K562 (cell line): ENCODE measurements around the gene MINPP1. TPM values are rescaled to one million over a fixed set of nuclear protein-coding genes. Genes with fewer than 3 reads are reported as not detected.

Source experiments
- ATAC-seq: fragments of 200-7000 bp; cut with Tn5 transposase; 3 replicates; pipeline ENCODE4 v1.9.1; 2020; ENCODE audit warnings: moderate library complexity
- BruUV-seq: library from RNA; stranded (reverse); fragments of 400-500 nt; replicated peaks from 2 replicates; lab custom pipeline; 2021; lab: Mats Ljungman, UMichigan
- CTCF ChIA-PET: fragments of 300-600 bp; formaldehyde crosslinking; extraction: SDS; loops from one replicate; lab custom pipeline; 2021; ENCODE audit warnings: low intra/inter-chr PET ratio; lab: Yijun Ruan, JAX
- POLR2A ChIA-PET: fragments of 300-600, 350-650 bp; sonication (Branson Sonifier 250); formaldehyde crosslinking; extraction: SDS; loops from one replicate; lab custom pipeline; 2021; ENCODE audit warnings: antibody characterized with exemption, inconsistent platforms; lab: Yijun Ruan, JAX
- DNase-seq, 4 experiments: peaks; one replicate each; pipeline versions ENCODE4 v3.0.0 to v3.0.0-alpha.2; 2011 to 2018; ENCODE audit warnings: low spot score in 3 of 4, mixed read lengths in 3 of 4; ENCODE audit errors: extremely low read depth in 1 of 4
- FAIRE-seq: peaks from 2 replicates; lab custom pipeline; 2011; peaks lifted over from hg19 to GRCh38; lab: Jason Lieb, UNC
- H2AFZ ChIP-seq: 2 replicates; pipeline ENCODE4 v1.6.0; 2011; ENCODE audit warnings: low read depth, low read length, control low read depth, inconsistent platforms
- H3K27ac ChIP-seq: fragments of 200-600 bp; 3 replicates; pipeline ENCODE4 v1.8.0; 2011; ENCODE audit warnings: low read depth, mild to moderate bottlenecking, control low read depth, inconsistent platforms, low read length, moderate library complexity, mixed read lengths; ENCODE audit errors: extremely low read depth
- H3K27me3 ChIP-seq, 2 experiments: fragments of 300-600 bp in 1 of 2; 2 replicates in 1 of 2; 3 replicates in 1 of 2; pipeline versions ENCODE4 v1.6.0 to v1.8.0; 2011; ENCODE audit warnings: inconsistent platforms in 2 of 2, low read length in 2 of 2, mild to moderate bottlenecking in 1 of 2, mixed read lengths in 1 of 2, moderate library complexity in 1 of 2; ENCODE audit not compliant: control insufficient read depth in 2 of 2, insufficient read depth in 2 of 2
- H3K36me3 ChIP-seq: fragments of 300-600 bp; 3 replicates; pipeline ENCODE4 v1.8.0; 2011; ENCODE audit warnings: mild to moderate bottlenecking, low read length, inconsistent platforms; ENCODE audit not compliant: control insufficient read depth, insufficient read depth
- H3K4me1 ChIP-seq, 2 experiments: fragments of 200-600 bp in 1 of 2; replicated peaks in 1 of 2; 2 replicates in 1 of 2; 3 replicates in 1 of 2; pipeline versions ENCODE4 v1.5.1 to v1.8.0; 2011; ENCODE audit warnings: inconsistent platforms in 2 of 2, low read length in 2 of 2, mild to moderate bottlenecking in 1 of 2, mixed read lengths in 1 of 2, moderate library complexity in 1 of 2; ENCODE audit not compliant: control insufficient read depth in 2 of 2, insufficient read depth in 2 of 2
- H3K4me2 ChIP-seq: 2 replicates; pipeline ENCODE4 v1.6.1; 2011; ENCODE audit warnings: low read length, control low read depth, inconsistent platforms, mixed read lengths; ENCODE audit not compliant: insufficient read depth
- H3K4me3 ChIP-seq: fragments of 200-600 bp; sonication (generic), shearing (Covaris generic); 2 replicates; pipeline ENCODE4 v1.5.1; 2016; ENCODE audit warnings: control low read depth, inconsistent platforms
- H3K79me2 ChIP-seq: fragments of 200-600 bp; 3 replicates; pipeline ENCODE4 v1.8.0; 2011; ENCODE audit warnings: low read length, inconsistent platforms; ENCODE audit not compliant: control insufficient read depth, insufficient read depth
- H3K9ac ChIP-seq, 2 experiments: 2 replicates each; pipeline versions ENCODE4 v1.6.0 to v1.6.1; 2011; ENCODE audit warnings: low read depth in 2 of 2, low read length in 2 of 2, control low read depth in 1 of 2, inconsistent platforms in 1 of 2, mild to moderate bottlenecking in 1 of 2, mixed read lengths in 1 of 2; ENCODE audit not compliant: insufficient read depth in 1 of 2
- H3K9me1 ChIP-seq: one replicate; pipeline ENCODE4 v1.6.0; 2011; ENCODE audit warnings: inconsistent platforms, mild to moderate bottlenecking, low read length, moderate library complexity; ENCODE audit not compliant: control insufficient read depth, insufficient read depth
- H3K9me3 ChIP-seq: replicated peaks from 2 replicates; pipeline ENCODE4 v1.5.1; 2011; ENCODE audit warnings: low read depth, low read length, inconsistent platforms; ENCODE audit not compliant: control insufficient read depth, insufficient read depth
- H4K20me1 ChIP-seq: replicated peaks from 2 replicates; pipeline ENCODE4 v1.6.1; 2011; ENCODE audit warnings: low read length, inconsistent platforms, mixed read lengths; ENCODE audit not compliant: control insufficient read depth, insufficient read depth
- BDP1 ChIP-seq: IDR thresholded peaks from 3 replicates; pipeline ENCODE4 v1.6.1; 2011; ENCODE audit not compliant: insufficient read length, insufficient read depth
- KDM1A ChIP-seq, 2 experiments: fragments of 450-650 bp; IDR thresholded peaks; 2 replicates each; pipeline ENCODE4 v1.6.1; 2016; ENCODE audit warnings: mild to moderate bottlenecking in 2 of 2
- L3MBTL2 ChIP-seq: fragments of 450-650 bp; IDR thresholded peaks from 2 replicates; pipeline ENCODE4 v1.6.1; 2016; ENCODE audit warnings: mild to moderate bottlenecking, moderate library complexity
- NBN ChIP-seq: fragments of 450-650 bp; IDR thresholded peaks from 2 replicates; pipeline ENCODE4 v1.6.1; 2016; ENCODE audit warnings: low read depth, mild to moderate bottlenecking
- ZNF316 ChIP-seq: fragments of 450-650 bp; IDR thresholded peaks from 2 replicates; pipeline ENCODE4 v1.6.1; 2016
- ZSCAN29 ChIP-seq: fragments of 450-650 bp; IDR thresholded peaks from 2 replicates; pipeline ENCODE4 v1.6.1; 2017
- WGBS: fragments of 100-300 bp; shearing (Covaris generic); methylation state at CpG from one replicate; pipeline ENCODE4 v1.1.6; 2016; ENCODE audit warnings: low coverage, mixed read lengths; ENCODE audit not compliant: insufficient coverage; ENCODE audit errors: missing lambda C conversion rate; 5-methylcytosine and 5-hydroxymethylcytosine counted together
- in situ Hi-C: fragments of 300-500 bp; cut with MboI; formaldehyde crosslinking; loops from 4 replicates; pipeline ENCODE4 v1.15.0; 2018; ENCODE audit warnings: inconsistent platforms, mixed read lengths
- intact Hi-C: fragments of 100-400 bp; cut with micrococcal nuclease; formaldehyde crosslinking; loops from 2 replicates; pipeline ENCODE4 v1.14.2; 2022
- polyA plus RNA-seq, 8 experiments: library from polyadenylated mRNA; depleted of rRNA in 4 of 8; stranded (reverse) in 5 of 8; unstranded in 3 of 8; fragments of >200 nt; fragmentation: Nextera tagmentation in 2 of 8; fragmentation: Illumina TruSeq in 1 of 8; extraction: Ambion mirVana in 2 of 8; extraction: Trizol in 1 of 8; gene quantifications; 2 replicates each; pipeline versions ENCODE4 v1.2.1 to v1.2.3, GENCODE V29; 2011 to 2014; ENCODE audit warnings: inconsistent platforms in 1 of 8, missing spikeins in 1 of 8
- total RNA-seq, 7 experiments: library from RNA; depleted of rRNA in 6 of 7; stranded (reverse); fragments of >200 nt in 6 of 7; fragmentation: Illumina TruSeq in 2 of 7; extraction: Trizol in 2 of 7; gene quantifications; 2 replicates each; pipeline versions ENCODE4 v1.2.1 to v1.2.3, GENCODE V29; 2011 to 2021; ENCODE audit warnings: low replicate concordance in 1 of 7
- TF ChIP-seq, protein P1 (sequence below): fragments of 450-650 bp; IDR thresholded peaks from 2 replicates; pipeline ENCODE4 v1.6.1; 2016
- TF ChIP-seq, protein P2 (sequence below): fragments of 450-650 bp; formaldehyde crosslinking; conservative IDR thresholded peaks from 2 replicates; pipeline ENCODE4 v1.4.0; 2022; ENCODE audit warnings: mild to moderate bottlenecking, missing genetic modification characterization

MINPP1 gene
- total and polyA plus RNA-seq, 9 of the 15 experiments (the other 6 are each of a cell fraction or from before 2014, with no cell fraction given): 11.5 to 44.5 (median 27.1) TPM

DNA sequence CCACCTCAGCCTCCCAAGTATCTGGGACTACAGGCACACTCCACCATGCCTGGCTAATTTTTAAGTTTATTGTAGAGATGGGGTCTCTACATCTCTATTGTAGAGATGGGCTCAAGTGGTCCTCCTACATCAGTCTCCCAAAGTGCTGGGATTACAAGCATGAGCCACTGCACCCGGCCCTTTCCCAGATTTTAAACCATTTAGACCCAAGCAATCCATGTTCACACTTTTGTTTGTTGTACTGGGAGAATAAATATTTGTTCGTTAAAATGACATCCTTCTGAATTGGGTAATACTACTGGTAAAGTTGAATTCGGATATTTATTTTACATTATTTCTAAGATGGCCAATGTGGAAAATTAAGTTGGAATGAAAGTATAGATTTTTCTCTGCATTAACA, 52.7 kb downstream of the MINPP1 start:
- intact Hi-C loops: no loop called here
- BruUV-seq: no TSS peak
- H3K9me1 ChIP-seq: no peaks in the 10 kb centered on the region
- POLR2A ChIA-PET: no interaction called here
- DNase-seq (no peak), ATAC-seq (no peak), FAIRE-seq (no peak)
- H3K36me3 ChIP-seq: peaks cover 11% of the 10 kb centered on the region; the same call in 1 of the 3 replicates
- in situ Hi-C loops: no loop called here
- no peaks in the 10 kb centered on the region for H4K20me1 ChIP-seq
- H3K27me3 ChIP-seq: no peaks in the 10 kb centered on the region
- H3K9me3 ChIP-seq: no peaks in the 10 kb centered on the region
- H3K27ac ChIP-seq: no peak overlapping the region
- no peak overlapping the region for H3K4me2 ChIP-seq
- no peak for TF ChIP-seq L3MBTL2
- no peak for TF ChIP-seq ZNF316
- TF ChIP-seq ZSCAN29: no peak
- TF ChIP-seq, protein P1, sequence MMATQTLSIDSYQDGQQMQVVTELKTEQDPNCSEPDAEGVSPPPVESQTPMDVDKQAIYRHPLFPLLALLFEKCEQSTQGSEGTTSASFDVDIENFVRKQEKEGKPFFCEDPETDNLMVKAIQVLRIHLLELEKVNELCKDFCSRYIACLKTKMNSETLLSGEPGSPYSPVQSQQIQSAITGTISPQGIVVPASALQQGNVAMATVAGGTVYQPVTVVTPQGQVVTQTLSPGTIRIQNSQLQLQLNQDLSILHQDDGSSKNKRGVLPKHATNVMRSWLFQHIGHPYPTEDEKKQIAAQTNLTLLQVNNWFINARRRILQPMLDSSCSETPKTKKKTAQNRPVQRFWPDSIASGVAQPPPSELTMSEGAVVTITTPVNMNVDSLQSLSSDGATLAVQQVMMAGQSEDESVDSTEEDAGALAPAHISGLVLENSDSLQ: no peak
- no peak for TF ChIP-seq BDP1
- TF ChIP-seq, protein P2, sequence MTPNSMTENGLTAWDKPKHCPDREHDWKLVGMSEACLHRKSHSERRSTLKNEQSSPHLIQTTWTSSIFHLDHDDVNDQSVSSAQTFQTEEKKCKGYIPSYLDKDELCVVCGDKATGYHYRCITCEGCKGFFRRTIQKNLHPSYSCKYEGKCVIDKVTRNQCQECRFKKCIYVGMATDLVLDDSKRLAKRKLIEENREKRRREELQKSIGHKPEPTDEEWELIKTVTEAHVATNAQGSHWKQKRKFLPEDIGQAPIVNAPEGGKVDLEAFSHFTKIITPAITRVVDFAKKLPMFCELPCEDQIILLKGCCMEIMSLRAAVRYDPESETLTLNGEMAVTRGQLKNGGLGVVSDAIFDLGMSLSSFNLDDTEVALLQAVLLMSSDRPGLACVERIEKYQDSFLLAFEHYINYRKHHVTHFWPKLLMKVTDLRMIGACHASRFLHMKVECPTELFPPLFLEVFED (CRISPR knock-in tag): no peak
- TF ChIP-seq KDM1A (IDR thresholded peaks at IDR 0.05): no peak
- TF ChIP-seq NBN: no peak
- TF ChIP-seq, all 486 proteins: peak for 0
- Histone ChIP-seq H3K9ac (no peak overlapping the region), H3K4me1 (no peaks in the 10 kb centered on the region), H3K79me2 (no peaks in the 10 kb centered on the region), H3K4me3 (no peak overlapping the region), H2AFZ (no peak overlapping the region)
- WGBS: 69% methylated on average over 3 of the region's 3 CpGs
- CTCF ChIA-PET: no interaction called here
